Measurements from ENCODE around the gene CACNA1E. TPM values are rescaled to one million over a fixed set of nuclear protein-coding genes. Genes with fewer than 3 reads are reported as not detected.

CACNA1E gene
- total RNA-seq, 4 donors from 2014 or later: 0.19 to 1.3 (median 0.44) TPM; not detected in 1

DNA sequence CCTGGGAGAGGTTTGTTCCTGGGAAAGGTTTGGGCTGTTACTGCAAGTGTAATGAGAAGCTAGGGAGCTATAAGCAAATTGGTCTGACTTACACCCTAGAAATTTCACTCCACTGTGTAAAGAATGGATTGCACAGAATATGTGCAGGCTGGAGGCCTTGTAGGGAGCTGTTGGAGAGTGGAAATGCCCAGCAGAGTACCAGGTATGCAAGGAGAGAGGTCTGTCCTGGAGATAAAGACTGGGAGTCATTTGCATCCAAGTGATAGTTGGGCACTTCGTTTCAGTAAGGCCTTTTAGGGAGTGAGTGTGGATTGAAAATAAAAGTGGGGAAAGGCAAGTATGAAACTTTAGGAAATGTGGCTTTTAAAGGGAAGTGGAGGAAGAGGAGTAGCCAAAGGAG is 75.8 kb downstream of the CACNA1E start:
- no peak for TF ChIP-seq CTCF (IDR thresholded peaks at IDR 0.05)
- ATAC-seq (ENCODE audit: low FRiP score): no peak
- no peak for DNase-seq (ENCODE audit: low spot score)

- no peak for DNase-seq (ENCODE audit: low spot score)
- no peak for ATAC-seq (ENCODE audit: low FRiP score)
- no peak for TF ChIP-seq CTCF (IDR thresholded peaks at IDR 0.05)
Measured at GRCh38 chr1:181562395-181562794, 79.1 kb downstream of the CACNA1E start.

GRCh38 chr1:181568736-181569135 is 85.4 kb downstream of the CACNA1E start:
- ATAC-seq (ENCODE audit: low FRiP score): no peak
- TF ChIP-seq CTCF (IDR thresholded peaks at IDR 0.05): no peak

DNA sequence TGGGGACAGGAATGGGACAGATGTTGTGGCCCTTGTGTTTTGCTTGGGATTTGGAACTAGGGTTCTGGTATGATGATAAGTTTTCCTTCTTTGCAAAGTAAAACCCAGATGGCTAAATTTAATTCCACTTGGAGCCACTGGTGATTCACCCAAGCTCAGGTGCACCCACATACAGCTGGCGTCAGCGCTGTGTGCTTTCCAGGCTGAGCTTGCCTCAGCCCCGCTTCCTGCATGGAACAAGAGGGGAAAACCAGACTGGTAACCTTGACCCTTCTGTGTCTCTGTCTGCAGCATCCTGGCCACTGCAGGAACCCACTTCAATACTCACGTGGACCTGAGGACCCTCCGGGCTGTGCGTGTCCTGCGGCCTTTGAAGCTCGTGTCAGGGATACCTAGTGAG is 94.2 kb downstream of the CACNA1E start:
- ATAC-seq (ENCODE audit: low FRiP score): no peak
- no peak for TF ChIP-seq CTCF (IDR thresholded peaks at IDR 0.05)

More at GRCh38 chr1:181568736-181569135, 85.4 kb downstream of the CACNA1E start:
- DNase-seq (ENCODE audit: low spot score): no peak

GRCh38 chr1:181583598-181583997 is 100.3 kb downstream of the CACNA1E start:
- ATAC-seq (ENCODE audit: low FRiP score) (no peak), DNase-seq (ENCODE audit: low spot score) (no peak)

More for the DNA sequence above, 94.2 kb downstream of the CACNA1E start:
- DNase-seq (ENCODE audit: low spot score): no peak

GRCh38 chr1:181587870-181588438 is 104.6 kb downstream of the CACNA1E start:
- TF ChIP-seq CTCF (IDR thresholded peaks at IDR 0.05): no peak
- DNase-seq (ENCODE audit: low spot score) (no peak), ATAC-seq (ENCODE audit: low FRiP score) (no peak)

More at GRCh38 chr1:181583598-181583997, 100.3 kb downstream of the CACNA1E start:
- no peak for TF ChIP-seq CTCF (IDR thresholded peaks at IDR 0.05)

GRCh38 chr1:181588631-181589030 is 105.3 kb downstream of the CACNA1E start:
- ATAC-seq (ENCODE audit: low FRiP score) (no peak), DNase-seq (ENCODE audit: low spot score) (no peak)
- TF ChIP-seq CTCF (IDR thresholded peaks at IDR 0.05): no peak
